A549 treated with DMSO at 1 μM for 4 hours (cell line): Measurements from ENCODE around the gene N4BP3. TPM values are rescaled to one million over a fixed set of nuclear protein-coding genes. Genes with fewer than 3 reads are reported as not detected.

Source experiments
- total RNA-seq: library from RNA; stranded (reverse); fragments of 200-300 nt; extraction: Qiagen RNA extraction; gene quantifications from 5 replicates; pipeline ENCODE4 v1.2.3, GENCODE V29; 2022; ENCODE audit warnings: low read depth

Gene N4BP3, protein sequence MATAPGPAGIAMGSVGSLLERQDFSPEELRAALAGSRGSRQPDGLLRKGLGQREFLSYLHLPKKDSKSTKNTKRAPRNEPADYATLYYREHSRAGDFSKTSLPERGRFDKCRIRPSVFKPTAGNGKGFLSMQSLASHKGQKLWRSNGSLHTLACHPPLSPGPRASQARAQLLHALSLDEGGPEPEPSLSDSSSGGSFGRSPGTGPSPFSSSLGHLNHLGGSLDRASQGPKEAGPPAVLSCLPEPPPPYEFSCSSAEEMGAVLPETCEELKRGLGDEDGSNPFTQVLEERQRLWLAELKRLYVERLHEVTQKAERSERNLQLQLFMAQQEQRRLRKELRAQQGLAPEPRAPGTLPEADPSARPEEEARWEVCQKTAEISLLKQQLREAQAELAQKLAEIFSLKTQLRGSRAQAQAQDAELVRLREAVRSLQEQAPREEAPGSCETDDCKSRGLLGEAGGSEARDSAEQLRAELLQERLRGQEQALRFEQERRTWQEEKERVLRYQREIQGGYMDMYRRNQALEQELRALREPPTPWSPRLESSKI
- 1.0 to 1.5 TPM (median 1.4 TPM) in 5 replicates for total RNA-seq

DNA sequence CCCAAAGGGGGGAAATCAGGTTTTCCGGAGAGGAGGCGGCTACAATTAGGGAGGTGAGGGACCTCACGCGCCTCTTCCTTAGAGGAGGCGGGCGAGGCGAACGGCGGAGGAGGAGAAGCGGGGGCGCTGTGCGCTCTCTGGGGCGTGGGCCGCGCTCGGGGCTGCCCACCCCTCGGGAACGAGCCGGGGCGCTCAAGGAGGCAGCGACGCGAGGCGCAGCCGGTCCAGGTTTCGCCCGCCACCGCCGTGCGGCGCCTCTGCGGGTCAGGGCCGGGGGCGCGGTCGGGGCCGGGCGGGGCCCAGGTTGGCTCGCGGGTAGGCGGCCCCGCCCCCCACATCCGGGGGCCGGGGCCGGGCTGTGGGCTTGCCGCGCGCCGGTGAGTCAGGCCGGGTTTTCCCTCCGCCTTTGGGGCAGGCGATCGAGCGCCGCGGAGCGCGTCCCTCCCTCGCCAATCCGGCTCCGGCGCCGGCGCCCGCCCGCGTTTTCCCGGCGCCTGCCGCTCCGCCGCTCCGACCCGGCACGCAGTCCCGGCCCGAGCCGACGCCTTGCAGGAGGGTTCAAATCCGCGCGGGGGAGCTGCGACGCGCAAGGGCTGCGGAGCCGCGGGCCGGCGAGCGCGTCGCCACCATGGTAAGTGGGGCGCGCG, at the start of gene N4BP3:
N4BP3 (plus strand) TSS at position 392 of the 647 bp plus-strand sequence. CDS start 6,052 bp downstream, outside the sequence.

GRCh38 chr5:178130576-178131445, 17.5 kb downstream of the N4BP3 start, which contains the start of gene RMND5B:
Gene RMND5B, plus strand, starts transcription at chr5:178131014. Its CDS starts 7,106 bp downstream, at chr5:178138120.

DNA sequence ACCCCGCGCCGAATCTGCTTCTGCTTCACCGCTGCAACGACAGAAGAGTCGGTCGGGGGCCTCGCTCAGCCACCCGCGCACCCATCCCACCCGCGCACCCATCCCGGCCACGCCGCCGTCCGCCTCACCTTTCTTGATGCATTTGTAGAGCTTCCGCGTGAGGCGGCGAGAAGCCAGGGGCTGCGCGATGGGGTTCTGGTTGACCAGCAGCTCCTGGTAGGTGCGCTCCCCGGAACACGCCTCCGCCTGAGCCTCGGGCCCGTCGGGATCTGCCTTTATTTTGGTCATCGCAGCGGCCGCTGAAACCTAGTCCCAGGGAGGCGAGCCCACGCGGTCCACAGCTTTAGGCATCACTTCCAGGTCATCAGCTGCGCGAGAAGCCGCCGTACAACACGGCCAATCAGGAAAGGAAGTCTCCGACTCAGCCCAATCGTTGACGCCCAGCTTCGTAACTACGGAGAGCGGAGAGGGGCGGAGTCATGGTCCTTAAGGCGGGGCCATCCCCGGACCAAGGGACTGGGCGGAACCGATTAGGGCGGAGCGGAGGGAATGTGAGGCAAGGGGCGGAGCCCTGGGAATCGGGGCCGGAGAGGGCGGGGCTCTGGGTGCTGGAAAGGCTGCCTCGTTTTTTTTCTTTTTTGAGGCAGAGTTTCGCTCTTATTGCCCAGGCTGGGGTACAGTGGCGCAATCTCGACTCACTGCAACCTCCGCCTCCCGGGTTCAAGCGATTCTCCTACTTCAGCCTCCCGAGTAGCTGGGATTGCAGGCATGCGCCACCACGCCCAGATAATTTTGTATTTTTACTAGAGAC, 40.4 kb downstream of the N4BP3 start, which contains the start of gene NHP2:
NHP2 (minus strand) TSS at position 356 of the 811 bp plus-strand sequence; CDS start at position 288, 68 bp downstream.

Other genes starting within 250 kb of the N4BP3 start
- gene PROP1, start 117.3 kb upstream of the N4BP3 start, total RNA-seq = not detected in 5 replicates
- 19.9 to 29.0 TPM (median 27.9 TPM) in 5 replicates for gene RMND5B, start 17.5 kb downstream of the N4BP3 start, total RNA-seq
- gene NHP2, start 40.4 kb downstream of the N4BP3 start, total RNA-seq = 378 to 460 TPM (median 404 TPM) in 5 replicates
- not detected in 5 replicates for gene GMCL2, start 73.8 kb downstream of the N4BP3 start, total RNA-seq
- gene HNRNPAB, start 91.0 kb downstream of the N4BP3 start, total RNA-seq = 319 to 368 TPM (median 327 TPM) in 5 replicates
- gene PHYKPL, start 119.3 kb downstream of the N4BP3 start, total RNA-seq = 6.9 to 10.1 TPM (median 9.4 TPM) in 5 replicates